HUES48 (cell line): Measurements from ENCODE around the gene CDKN2B-AS1.

Experiments used
- H3K27ac ChIP-seq: one replicate; pipeline ENCODE4 v1.7.0; 2013; ENCODE audit warnings: low read depth, low read length, inconsistent platforms
- H3K27me3 ChIP-seq: 2 replicates; pipeline ENCODE4 v1.6.1; 2013; ENCODE audit warnings: mild to moderate bottlenecking, low read length; ENCODE audit not compliant: control insufficient read depth, insufficient read depth
- H3K36me3 ChIP-seq: 2 replicates; pipeline ENCODE4 v1.6.1; 2013; ENCODE audit warnings: low read length; ENCODE audit not compliant: control insufficient read depth, insufficient read depth
- H3K4me1 ChIP-seq: 2 replicates; pipeline ENCODE4 v1.6.1; 2013; ENCODE audit warnings: mild to moderate bottlenecking, low read length; ENCODE audit not compliant: control insufficient read depth, insufficient read depth
- H3K4me3 ChIP-seq: 2 replicates; pipeline ENCODE4 v1.5.1; 2013; ENCODE audit warnings: mild to moderate bottlenecking, low read depth, low read length
- H3K9ac ChIP-seq: 2 replicates; pipeline ENCODE4 v1.6.1; 2013; ENCODE audit warnings: mild to moderate bottlenecking, low read depth, low read length, moderate library complexity
- H3K9me3 ChIP-seq: 2 replicates; pipeline ENCODE4 v1.6.1; 2013; ENCODE audit warnings: low read length; ENCODE audit not compliant: control insufficient read depth, insufficient read depth

The CDKN2B-AS1 gene

DNA sequence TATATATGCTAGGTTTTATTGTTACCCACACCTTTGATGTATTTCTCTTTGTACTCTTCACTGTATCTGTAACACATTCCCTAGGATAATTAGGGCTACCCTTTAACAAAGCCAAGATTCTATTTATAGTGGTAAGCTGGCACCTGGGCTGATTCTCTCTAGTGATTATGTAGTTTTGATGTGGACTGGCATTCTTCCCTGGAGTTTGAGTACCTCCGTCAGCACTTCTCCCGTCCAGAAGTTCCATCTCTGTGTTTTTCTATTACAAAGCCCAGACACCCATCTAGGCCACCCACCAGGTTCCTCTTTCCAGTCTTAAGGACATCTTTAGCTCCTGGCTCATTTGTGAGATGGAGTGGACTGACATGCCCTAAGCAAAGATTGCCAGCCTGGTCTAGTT, 70.4 kb downstream of the CDKN2B-AS1 start:
- H3K36me3 ChIP-seq, result no peaks in the 10 kb centered on the region
- no peaks in the 10 kb centered on the region for H3K4me1 ChIP-seq
- H3K27me3 ChIP-seq, result no peaks in the 10 kb centered on the region
- no peak overlapping the region for H3K4me3 ChIP-seq
- H3K9me3 ChIP-seq, result no peaks in the 10 kb centered on the region
- H3K9ac ChIP-seq, result no peak overlapping the region
- H3K27ac ChIP-seq, result no peak overlapping the region

DNA sequence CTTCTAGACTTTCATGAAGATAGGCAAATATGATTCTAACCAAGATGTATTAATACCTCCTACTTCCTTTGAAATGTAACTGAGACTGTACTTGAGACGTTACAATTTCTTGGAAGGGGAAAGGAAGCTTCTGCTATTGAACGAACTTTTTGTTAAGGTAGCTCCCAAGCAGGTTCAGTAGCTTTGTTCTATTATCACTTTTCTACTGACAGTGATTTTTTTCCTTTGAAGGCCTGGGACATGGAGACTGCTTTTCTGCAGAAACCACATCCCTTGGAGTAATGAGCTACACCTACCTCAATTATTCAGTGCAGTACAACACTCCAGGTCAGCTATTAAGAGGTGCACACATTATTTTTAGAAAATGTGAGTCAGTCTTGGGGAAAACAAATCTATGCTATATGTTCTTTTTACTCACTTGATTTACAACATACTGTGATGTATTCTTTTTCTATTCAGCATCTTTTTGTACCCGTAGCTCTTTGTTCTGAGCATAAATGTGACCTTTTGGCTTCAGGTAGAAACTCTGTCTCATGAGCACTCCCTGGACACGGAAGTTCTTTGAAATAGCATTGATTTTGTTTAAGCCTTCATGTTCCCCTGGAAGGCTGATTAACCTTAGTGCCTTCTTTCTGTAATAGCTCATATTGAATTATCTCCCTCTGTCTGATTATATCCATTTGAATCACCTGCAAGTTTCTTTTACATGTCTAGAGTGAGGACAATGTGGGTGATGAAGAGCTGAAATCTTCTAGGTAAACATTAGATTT, 71.0 kb downstream of the CDKN2B-AS1 start:
- H3K4me3 ChIP-seq, result no peak overlapping the region
- H3K27ac ChIP-seq, result no peak overlapping the region
- H3K4me1 ChIP-seq, result no peaks in the 10 kb centered on the region
- no peaks in the 10 kb centered on the region for H3K9me3 ChIP-seq
- no peak overlapping the region for H3K9ac ChIP-seq
- H3K27me3 ChIP-seq, result no peaks in the 10 kb centered on the region
- no peaks in the 10 kb centered on the region for H3K36me3 ChIP-seq

GRCh38 chr9:22067196-22067595, 72.6 kb downstream of the CDKN2B-AS1 start:
- Histone ChIP-seq H3K4me3 (no peak overlapping the region), H3K4me1 (no peaks in the 10 kb centered on the region), H3K36me3 (no peaks in the 10 kb centered on the region), H3K9ac (no peak overlapping the region), H3K27me3 (no peaks in the 10 kb centered on the region), H3K9me3 (no peaks in the 10 kb centered on the region), H3K27ac (no peak overlapping the region)

DNA sequence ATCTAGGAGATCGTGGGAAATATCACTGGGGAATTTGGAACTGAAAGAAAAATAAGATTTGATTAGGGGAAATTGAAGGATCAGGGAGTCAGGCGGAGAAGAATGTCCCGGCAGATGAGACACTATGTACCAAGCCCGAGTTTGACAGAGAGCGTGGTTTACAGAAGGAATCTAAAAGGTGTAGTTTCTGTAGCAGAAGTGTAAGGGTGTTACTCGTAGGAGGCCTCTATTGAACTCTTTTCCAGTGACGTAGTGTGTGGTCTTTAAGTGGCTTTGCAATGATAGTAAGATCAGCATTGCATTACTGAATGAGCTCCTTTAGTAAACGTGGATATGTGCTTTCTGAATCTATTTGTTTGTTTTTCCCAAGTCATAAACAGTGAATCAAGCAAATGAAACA, 73.8 kb downstream of the CDKN2B-AS1 start:
- Histone ChIP-seq H3K9ac (no peak overlapping the region), H3K4me3 (no peak overlapping the region), H3K27me3 (no peaks in the 10 kb centered on the region), H3K36me3 (no peaks in the 10 kb centered on the region), H3K27ac (no peak overlapping the region), H3K9me3 (no peaks in the 10 kb centered on the region), H3K4me1 (no peaks in the 10 kb centered on the region)

- H3K4me1 ChIP-seq, result peaks cover 3% of the 10 kb centered on the region
- H3K4me3 ChIP-seq, result no peak overlapping the region
- no peak overlapping the region for H3K27ac ChIP-seq
- no peaks in the 10 kb centered on the region for H3K9me3 ChIP-seq
- no peak overlapping the region for H3K9ac ChIP-seq
- no peaks in the 10 kb centered on the region for H3K27me3 ChIP-seq
- no peaks in the 10 kb centered on the region for H3K36me3 ChIP-seq
Observed at GRCh38 chr9:22073349-22073748, 78.8 kb downstream of the CDKN2B-AS1 start.

DNA sequence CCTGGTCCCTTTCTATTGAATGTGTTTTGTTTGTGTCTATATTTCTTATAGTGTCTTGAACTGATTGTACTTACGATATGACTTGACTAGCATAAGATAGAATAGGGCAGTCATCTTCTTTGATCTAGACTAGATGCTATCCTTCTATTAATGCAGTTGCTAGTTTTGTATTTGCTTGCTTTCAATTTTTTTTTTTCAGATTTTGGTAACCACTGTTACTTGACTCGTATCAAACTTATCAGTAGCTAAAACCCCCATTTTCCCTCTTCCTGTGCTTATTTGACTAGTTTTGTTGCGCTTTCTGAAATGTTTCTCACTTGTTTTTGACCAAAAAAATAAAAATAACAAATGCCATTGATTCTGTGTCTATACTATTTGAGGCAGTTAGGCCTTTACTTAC, 83.5 kb downstream of the CDKN2B-AS1 start:
- H3K27me3 ChIP-seq, result no peaks in the 10 kb centered on the region
- no peak overlapping the region for H3K9ac ChIP-seq
- H3K36me3 ChIP-seq, result no peaks in the 10 kb centered on the region
- peaks cover 10% of the 10 kb centered on the region for H3K4me1 ChIP-seq
- H3K4me3 ChIP-seq, result no peak overlapping the region
- no peaks in the 10 kb centered on the region for H3K9me3 ChIP-seq
- H3K27ac ChIP-seq, result no peak overlapping the region

- Histone ChIP-seq H3K4me1 (peaks cover 16% of the 10 kb centered on the region), H3K36me3 (no peaks in the 10 kb centered on the region)
Observed at GRCh38 chr9:22079873-22080341, 85.3 kb downstream of the CDKN2B-AS1 start.

GRCh38 chr9:22084336-22085035, 89.9 kb downstream of the CDKN2B-AS1 start:
- H3K9ac ChIP-seq, result no peak overlapping the region
- no peaks in the 10 kb centered on the region for H3K9me3 ChIP-seq
- H3K27me3 ChIP-seq, result no peaks in the 10 kb centered on the region
- no peaks in the 10 kb centered on the region for H3K36me3 ChIP-seq
- H3K27ac ChIP-seq, result peak overlapping the region; percentile 36
- H3K4me1 ChIP-seq, result 0 out of 2 replicates have a peak, but pooled peaks cover 11% of the 10 kb centered on the region
- H3K4me3 ChIP-seq, result no peak overlapping the region

More at GRCh38 chr9:22079873-22080341, 85.3 kb downstream of the CDKN2B-AS1 start:
- Histone ChIP-seq H3K4me3 (no peak overlapping the region), H3K27ac (no peak overlapping the region), H3K9ac (no peak overlapping the region), H3K9me3 (no peaks in the 10 kb centered on the region), H3K27me3 (no peaks in the 10 kb centered on the region)

- Histone ChIP-seq H3K4me1 (0 out of 2 replicates have a peak, but pooled peaks cover 8% of the 10 kb centered on the region), H3K27me3 (no peaks in the 10 kb centered on the region), H3K9ac (no peak overlapping the region), H3K36me3 (no peaks in the 10 kb centered on the region), H3K9me3 (no peaks in the 10 kb centered on the region), H3K4me3 (no peak overlapping the region), H3K27ac (no peak overlapping the region)
Observed at GRCh38 chr9:22088053-22088716, 93.6 kb downstream of the CDKN2B-AS1 start.

- Histone ChIP-seq H3K27ac (no peak overlapping the region), H3K4me1 (0 out of 2 replicates have a peak, but pooled peaks cover 8% of the 10 kb centered on the region), H3K4me3 (no peak overlapping the region), H3K9ac (no peak overlapping the region), H3K36me3 (no peaks in the 10 kb centered on the region), H3K27me3 (no peaks in the 10 kb centered on the region), H3K9me3 (no peaks in the 10 kb centered on the region)
Observed at GRCh38 chr9:22088717-22089061, 94.1 kb downstream of the CDKN2B-AS1 start.

GRCh38 chr9:22097707-22098106, 103.1 kb downstream of the CDKN2B-AS1 start:
- H3K36me3 ChIP-seq, result no peaks in the 10 kb centered on the region
- H3K27ac ChIP-seq, result no peak overlapping the region
- H3K27me3 ChIP-seq, result no peaks in the 10 kb centered on the region
- H3K4me3 ChIP-seq, result no peak overlapping the region
- no peak overlapping the region for H3K9ac ChIP-seq
- no peaks in the 10 kb centered on the region for H3K9me3 ChIP-seq
- H3K4me1 ChIP-seq, result peaks cover 16% of the 10 kb centered on the region
